B cell (primary cell): ENCODE measurements around the gene ACAN.

Experiments
- EZH2 ChIP-seq: IDR thresholded peaks from 2 replicates; pipeline ENCODE4 v1.6.1; 2012; ENCODE audit warnings: borderline replicate concordance, low read depth, mild to moderate bottlenecking, moderate library complexity, low read length; ENCODE audit not compliant: insufficient read depth, poor library complexity, severe bottlenecking
- TF ChIP-seq, protein P1 (sequence below): fragments of 200-600 bp; IDR thresholded peaks from one replicate; pipeline ENCODE4 v1.8.0; 2022; ENCODE audit warnings: antibody characterized with exemption, mild to moderate bottlenecking

GRCh38 chr15:88830016-88830415 lies 26.8 kb downstream of the ACAN start:
- TF ChIP-seq, protein P1, sequence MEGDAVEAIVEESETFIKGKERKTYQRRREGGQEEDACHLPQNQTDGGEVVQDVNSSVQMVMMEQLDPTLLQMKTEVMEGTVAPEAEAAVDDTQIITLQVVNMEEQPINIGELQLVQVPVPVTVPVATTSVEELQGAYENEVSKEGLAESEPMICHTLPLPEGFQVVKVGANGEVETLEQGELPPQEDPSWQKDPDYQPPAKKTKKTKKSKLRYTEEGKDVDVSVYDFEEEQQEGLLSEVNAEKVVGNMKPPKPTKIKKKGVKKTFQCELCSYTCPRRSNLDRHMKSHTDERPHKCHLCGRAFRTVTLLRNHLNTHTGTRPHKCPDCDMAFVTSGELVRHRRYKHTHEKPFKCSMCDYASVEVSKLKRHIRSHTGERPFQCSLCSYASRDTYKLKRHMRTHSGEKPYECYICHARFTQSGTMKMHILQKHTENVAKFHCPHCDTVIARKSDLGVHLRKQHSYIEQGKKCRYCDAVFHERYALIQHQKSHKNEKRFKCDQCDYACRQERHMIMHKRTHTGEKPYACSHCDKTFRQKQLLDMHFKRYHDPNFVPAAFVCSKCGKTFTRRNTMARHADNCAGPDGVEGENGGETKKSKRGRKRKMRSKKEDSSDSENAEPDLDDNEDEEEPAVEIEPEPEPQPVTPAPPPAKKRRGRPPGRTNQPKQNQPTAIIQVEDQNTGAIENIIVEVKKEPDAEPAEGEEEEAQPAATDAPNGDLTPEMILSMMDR, result no peak
- no peak for TF ChIP-seq EZH2
